Activated naive CD4-positive, alpha-beta T cell (primary cell): ENCODE results near the gene NCOA7.
A peak's percentile ranks its signal among the peaks of the same experiment; 100 is the strongest.
"Not testable (repeated sequence)": the region's sequence is repeated elsewhere in the genome, so short reads cannot be mapped to it uniquely, and the experiment has no call there.

Experiments used
- DNase-seq, 4 experiments: peaks; one replicate each; lab custom pipeline; 2025; lab: John Stamatoyannopoulos, UW

NCOA7 gene

GRCh38 chr6:125947615-125948014 lies 156.9 kb downstream of the NCOA7 start:
- no peak for DNase-seq

DNA sequence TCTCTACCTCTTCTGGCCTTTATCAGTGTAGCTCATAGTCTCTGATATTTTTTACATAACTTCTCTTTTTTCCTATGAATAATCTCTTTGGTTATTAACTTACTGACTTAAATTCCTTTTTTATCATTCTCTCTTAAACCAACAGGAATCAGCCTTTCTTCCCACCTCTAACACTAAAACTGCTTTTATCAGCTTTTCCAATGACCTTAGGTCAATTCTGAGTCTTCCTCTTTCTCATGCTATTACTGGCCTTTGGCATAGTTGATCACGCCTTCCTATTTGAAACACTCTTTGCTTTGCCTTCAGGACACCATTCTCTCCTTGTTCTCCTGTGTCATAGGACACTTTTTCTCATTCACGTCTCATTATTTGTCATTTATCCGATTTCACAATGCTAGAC lies 157.7 kb downstream of the NCOA7 start:
- no peak for DNase-seq

- no peak for DNase-seq
Observed at GRCh38 chr6:125949069-125949468, 158.3 kb downstream of the NCOA7 start.

- no peak for DNase-seq
Observed at GRCh38 chr6:125950293-125950692, 159.5 kb downstream of the NCOA7 start.

DNA sequence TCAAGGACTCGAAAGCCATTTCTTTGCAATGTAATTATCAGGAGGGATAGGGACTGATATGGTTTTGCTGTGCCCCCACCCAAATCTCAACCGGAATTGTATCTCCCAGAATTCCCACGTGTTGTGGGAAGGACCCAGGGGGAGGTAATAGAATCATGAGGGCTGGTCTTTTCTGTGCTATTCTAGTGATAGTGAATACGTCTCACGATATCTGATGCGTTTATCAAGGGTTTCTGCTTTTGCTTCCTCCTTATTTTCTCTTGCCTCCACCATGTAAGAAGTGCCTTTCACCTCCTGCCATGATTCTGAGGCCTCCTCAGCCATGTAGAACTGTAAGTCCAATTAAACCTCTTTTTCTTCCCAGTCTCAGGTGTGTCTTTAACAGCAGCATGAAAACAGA lies 160.0 kb downstream of the NCOA7 start:
- not testable (repeated sequence) for DNase-seq

DNA sequence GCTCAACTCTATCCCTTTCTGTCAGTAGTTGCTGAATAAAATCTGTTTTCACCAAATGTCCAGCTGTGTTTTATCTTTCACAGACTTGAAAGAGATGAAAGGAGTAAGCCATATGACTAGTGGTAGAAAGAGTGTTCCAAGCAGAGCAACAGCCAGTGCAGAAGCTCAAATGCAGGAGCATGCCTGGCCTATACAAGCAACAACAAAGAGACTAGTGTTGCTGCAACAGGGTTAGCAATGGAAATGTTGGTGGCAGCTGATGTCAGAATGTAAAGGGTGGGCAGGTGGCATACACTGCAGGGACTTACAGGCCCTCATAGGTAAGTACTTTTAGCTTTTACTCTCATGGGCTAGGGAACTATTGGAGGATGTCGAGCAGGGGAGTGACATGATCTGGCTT lies 160.6 kb downstream of the NCOA7 start:
- DNase-seq, result no peak

- DNase-seq, result no peak
Observed at GRCh38 chr6:125952764-125953501, 162.2 kb downstream of the NCOA7 start.

- no peak for DNase-seq
Observed at GRCh38 chr6:125953502-125953875, 162.7 kb downstream of the NCOA7 start.

DNA sequence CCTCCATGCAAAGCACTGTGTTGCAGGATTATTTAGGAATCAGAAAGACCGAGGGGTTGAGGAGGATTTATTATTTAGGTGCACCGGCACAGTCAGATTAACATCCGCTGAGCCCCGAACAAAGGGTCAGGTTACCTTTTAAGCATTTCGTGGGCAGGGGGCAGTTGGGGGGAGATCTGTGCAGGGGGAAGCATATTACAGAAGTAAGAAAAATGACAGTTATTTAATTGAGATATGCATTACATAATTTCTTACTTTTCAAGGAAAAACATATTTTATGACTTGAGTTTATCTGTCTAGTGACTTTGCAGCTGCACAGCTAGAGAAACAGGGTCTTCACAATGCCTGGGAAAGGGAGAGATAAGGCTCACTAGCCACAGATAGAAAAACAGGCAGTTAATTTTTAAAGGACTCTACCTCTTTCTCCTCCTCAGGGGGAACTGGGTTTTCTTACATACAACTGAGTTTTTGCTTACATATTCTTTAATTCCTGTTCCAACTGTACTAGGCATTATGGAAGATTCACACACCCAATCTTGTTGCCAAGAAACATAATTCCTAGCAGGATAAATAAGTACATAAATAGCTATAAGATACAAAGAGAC lies 164.1 kb downstream of the NCOA7 start:
- no peak for DNase-seq

DNA sequence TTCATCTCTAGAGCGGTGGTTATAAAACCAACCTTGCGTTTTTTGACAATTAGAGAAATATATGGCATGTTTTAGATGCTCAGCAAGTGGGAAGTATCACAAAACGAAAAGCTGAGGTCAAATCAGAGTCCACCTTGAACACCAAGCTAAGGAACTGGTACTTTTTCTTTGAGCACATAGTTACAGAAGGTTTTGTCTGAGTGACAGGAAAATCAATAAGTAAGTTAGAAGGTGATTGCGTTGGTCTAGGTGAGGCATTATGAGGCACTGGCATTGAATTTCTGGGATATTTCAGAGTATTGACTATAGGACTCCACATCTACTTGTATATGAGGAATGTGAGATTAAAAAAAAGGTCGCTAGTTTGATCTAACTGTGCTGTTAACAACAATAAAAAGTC lies 165.2 kb downstream of the NCOA7 start:
- no peak for DNase-seq

GRCh38 chr6:125956506-125957390 lies 166.0 kb downstream of the NCOA7 start, which contains the start of gene HINT3:
TSS of gene HINT3 (plus strand) at chr6:125956770. CDS start at chr6:125956978, 208 bp downstream.
- peak; percentile 96 to 99 (median 98) for DNase-seq

DNA sequence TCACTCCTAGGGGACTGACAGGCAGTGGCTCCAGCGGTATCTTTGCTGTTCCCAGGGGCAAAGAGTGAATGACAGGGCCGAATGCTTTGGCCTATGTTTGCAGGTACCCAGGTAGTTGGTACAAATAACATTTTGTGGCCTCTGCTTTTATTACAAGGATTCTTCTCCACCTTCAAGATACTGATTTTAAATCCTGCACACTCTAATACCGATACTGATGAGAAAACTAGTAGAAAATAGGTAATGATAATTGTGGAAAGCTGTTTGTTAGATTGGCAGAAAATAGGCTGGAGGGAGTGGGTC lies 166.6 kb downstream of the NCOA7 start:
- no peak for DNase-seq

DNA sequence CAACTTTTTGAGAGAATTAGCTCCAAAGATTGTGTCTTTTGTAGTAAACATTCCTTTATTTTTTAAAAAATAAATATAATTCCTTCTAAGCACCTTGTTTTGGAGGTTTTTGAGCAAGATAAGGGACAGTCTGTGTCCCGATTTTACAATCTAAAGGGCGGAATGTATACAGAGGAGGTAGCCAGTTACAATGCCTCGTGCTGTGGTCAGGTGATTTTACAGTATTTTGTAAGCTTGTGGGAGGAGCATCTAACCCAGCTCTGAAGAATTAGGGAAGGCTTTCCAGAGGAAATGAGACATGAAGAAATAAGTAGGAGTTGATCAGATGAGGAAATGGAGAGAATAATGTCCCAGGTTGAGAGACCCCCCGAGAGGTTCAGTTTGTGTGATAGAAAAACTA lies 167.1 kb downstream of the NCOA7 start:
- no peak for DNase-seq

GRCh38 chr6:125959041-125959440 lies 168.3 kb downstream of the NCOA7 start:
- no peak for DNase-seq

- DNase-seq, result no peak
Observed at GRCh38 chr6:125961117-125961516, 170.4 kb downstream of the NCOA7 start.

DNA sequence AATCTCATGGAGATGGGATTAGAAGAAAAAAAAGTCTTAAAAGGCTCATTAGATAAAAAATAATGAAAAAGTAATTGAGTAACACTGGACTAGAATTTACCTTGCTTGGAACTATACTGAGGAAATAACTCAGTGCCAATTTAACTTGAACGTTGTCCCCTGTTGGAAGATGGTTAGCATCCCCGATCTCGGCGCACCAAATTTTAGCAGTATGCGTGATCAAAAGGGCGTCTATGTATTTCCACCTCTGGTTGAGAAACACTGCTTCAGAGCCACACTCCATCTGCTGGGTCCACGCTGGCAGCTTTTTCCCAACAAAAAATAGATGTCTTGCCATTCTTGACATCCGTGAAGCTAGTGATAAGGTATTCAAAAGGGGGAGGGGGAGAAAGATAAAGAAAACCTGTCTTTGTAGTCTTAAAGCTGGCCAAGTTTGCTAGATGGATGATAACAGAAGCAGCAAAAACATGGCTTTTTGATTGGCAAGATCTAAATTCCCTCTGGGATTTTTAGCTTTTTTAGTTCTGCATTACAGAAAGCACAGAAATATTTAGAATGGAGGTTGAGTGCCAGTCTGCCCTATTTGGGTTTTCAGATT lies 172.2 kb downstream of the NCOA7 start:
- no peak for DNase-seq

- no peak for DNase-seq
Observed at GRCh38 chr6:125963817-125964216, 173.1 kb downstream of the NCOA7 start.

GRCh38 chr6:125966569-125966968 lies 175.8 kb downstream of the NCOA7 start:
- no peak for DNase-seq

- DNase-seq, result no peak
Observed at GRCh38 chr6:125968493-125968892, 177.7 kb downstream of the NCOA7 start.

DNA sequence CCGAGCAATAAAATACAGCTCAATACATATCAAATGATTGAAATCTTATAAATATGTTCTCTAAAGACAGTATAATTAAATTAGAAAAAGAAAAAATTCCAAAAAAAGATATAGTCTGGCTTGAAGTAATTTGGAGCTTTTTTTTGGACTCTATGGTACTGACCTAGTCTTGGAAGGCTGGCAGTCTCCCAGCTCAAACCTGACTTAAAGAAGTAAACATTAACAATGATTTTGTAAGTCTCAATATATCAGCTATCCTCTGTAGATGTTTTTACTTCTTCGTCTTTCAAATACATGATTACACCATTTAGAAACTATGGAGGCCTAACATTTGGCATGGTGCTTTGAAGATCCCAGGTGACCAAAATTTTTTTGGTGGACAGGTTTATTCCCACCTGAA lies 180.0 kb downstream of the NCOA7 start:
- no peak for DNase-seq

DNA sequence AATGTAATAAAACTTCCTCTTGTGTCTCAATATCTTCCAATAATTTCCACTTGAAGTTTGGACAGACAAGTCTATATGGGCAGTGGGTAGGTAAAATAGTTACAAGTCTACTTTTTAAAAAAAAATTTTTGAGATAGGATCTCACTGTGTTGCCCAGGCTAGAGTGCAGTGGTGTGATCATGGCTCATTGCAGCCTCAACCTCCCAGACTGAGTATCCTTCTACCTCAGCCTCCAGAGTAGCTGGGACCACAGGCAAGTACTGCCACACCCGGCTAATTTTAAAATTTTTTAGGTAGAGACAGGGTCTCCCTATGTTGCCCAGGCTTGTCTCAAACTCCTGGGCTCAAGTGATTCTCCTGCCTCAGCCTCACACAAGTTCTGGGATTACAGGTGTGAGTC lies 181.7 kb downstream of the NCOA7 start:
- not testable (repeated sequence) for DNase-seq

DNA sequence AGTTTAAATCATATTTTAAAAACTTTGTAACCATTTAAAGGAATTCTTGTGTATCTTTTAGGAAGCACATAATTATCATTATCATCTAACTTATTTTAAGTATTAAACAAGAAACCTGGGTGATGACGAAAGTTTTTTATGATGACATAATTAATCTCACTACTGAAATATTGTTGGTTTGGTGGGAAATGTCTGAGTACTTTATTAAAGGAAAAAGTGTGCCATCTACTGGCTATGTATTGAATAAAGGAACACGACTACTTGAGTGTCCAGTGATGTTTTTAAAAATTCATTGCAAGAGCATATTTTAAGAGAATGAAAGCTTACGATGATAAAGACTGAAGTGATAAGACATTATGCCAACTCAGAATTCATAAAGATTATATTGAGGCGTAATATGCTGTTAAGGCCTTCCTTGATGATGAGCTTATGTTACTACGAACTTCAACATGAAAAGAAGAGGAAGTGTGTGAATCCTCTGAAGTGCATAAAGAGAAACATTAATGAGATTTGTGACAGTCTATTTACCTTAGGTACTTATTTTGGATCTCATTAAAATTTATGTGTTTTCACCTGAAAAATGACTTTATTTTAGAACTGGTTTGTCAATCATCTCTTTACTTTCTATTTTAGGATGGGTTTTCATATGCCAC lies 183.6 kb downstream of the NCOA7 start:
- no peak for DNase-seq
